HEK293T (cell line): ENCODE measurements around the gene IER5L.

Experiments
- ARNT ChIP-seq: fragments of 450-650 bp; IDR thresholded peaks from 2 replicates; pipeline ENCODE4 v1.6.1; 2017; ENCODE audit warnings: mild to moderate bottlenecking
- BHLHE40 ChIP-seq: fragments of 450-650 bp; IDR thresholded peaks from 2 replicates; pipeline ENCODE4 v1.6.1; 2016; ENCODE audit warnings: mild to moderate bottlenecking, moderate library complexity, borderline replicate concordance
- ELF4 ChIP-seq: fragments of 450-650 bp; IDR thresholded peaks from 2 replicates; pipeline ENCODE4 v1.6.1; 2017; ENCODE audit warnings: antibody characterized with exemption
- FOXA1 ChIP-seq: fragments of 450-650 bp; IDR thresholded peaks from 2 replicates; pipeline ENCODE4 v1.6.1; 2016; ENCODE audit warnings: mild to moderate bottlenecking
- FOXK2 ChIP-seq: fragments of 450-650 bp; IDR thresholded peaks from 2 replicates; pipeline ENCODE4 v1.6.1; 2016; ENCODE audit warnings: mild to moderate bottlenecking
- HDGF ChIP-seq: fragments of 450-650 bp; IDR thresholded peaks from 2 replicates; pipeline ENCODE4 v1.6.1; 2017; ENCODE audit warnings: antibody characterized with exemption, borderline replicate concordance
- L3MBTL2 ChIP-seq: fragments of 450-650 bp; conservative IDR thresholded peaks from 2 replicates; pipeline ENCODE4 v1.6.1; 2016; ENCODE audit warnings: mild to moderate bottlenecking
- SP1 ChIP-seq: fragments of 450-650 bp; IDR thresholded peaks from 2 replicates; pipeline ENCODE4 v1.6.1; 2017
- SUZ12 ChIP-seq: fragments of 450-650 bp; IDR thresholded peaks from 2 replicates; pipeline ENCODE4 v1.6.1; 2016; ENCODE audit warnings: mild to moderate bottlenecking
- TARDBP ChIP-seq: fragments of 450-650 bp; IDR thresholded peaks from 2 replicates; pipeline ENCODE4 v1.6.1; 2016
- ZNF384 ChIP-seq: fragments of 450-650 bp; IDR thresholded peaks from 2 replicates; pipeline ENCODE4 v1.6.1; 2016
- TF ChIP-seq, protein P1 (sequence below): fragments of 450-650 bp; IDR thresholded peaks from 2 replicates; pipeline ENCODE4 v1.6.1; 2016

DNA sequence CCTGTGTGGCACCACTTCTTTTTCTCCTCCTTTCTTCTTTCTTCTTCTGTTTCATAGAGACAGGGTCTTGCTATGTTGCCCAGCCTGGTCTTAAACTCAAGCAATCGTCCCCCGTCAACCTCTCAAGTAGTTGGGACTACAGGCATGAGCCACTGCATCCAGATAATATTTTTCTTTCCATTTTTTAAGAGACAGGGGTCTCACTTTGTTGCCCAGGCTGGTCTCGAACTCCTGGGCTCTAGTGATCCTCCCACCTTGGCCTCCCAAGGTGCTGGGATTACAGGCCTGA lies 47.4 kb upstream of the IER5L start:
- TF ChIP-seq TARDBP (no peak), BHLHE40 (no peak), ZNF384 (no peak), HDGF (no peak), FOXK2 (no peak), L3MBTL2 (no peak), ARNT (no peak), FOXA1 (no peak), SUZ12 (no peak), ELF4 (no peak), SP1 (no peak)
- TF ChIP-seq, protein P1, sequence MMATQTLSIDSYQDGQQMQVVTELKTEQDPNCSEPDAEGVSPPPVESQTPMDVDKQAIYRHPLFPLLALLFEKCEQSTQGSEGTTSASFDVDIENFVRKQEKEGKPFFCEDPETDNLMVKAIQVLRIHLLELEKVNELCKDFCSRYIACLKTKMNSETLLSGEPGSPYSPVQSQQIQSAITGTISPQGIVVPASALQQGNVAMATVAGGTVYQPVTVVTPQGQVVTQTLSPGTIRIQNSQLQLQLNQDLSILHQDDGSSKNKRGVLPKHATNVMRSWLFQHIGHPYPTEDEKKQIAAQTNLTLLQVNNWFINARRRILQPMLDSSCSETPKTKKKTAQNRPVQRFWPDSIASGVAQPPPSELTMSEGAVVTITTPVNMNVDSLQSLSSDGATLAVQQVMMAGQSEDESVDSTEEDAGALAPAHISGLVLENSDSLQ, result no peak
